ENCODE measurements around the gene FGF4.

The FGF4 gene

GRCh38 chr11:69721106-69721505, 54.0 kb downstream of the FGF4 start:
- DNase-seq: no peak
